Activated CD4-positive, alpha-beta T cell treated with anti-CD3 and anti-CD28 coated beads for 24 hours (primary cell): ENCODE data around the gene OLFM3.

Experiments
- DNase-seq, 2 donors: peaks; one replicate each; pipeline ENCODE4 v3.0.0-alpha.2; 2020; ENCODE audit warnings: low read depth in 2 of 2

Gene OLFM3

DNA sequence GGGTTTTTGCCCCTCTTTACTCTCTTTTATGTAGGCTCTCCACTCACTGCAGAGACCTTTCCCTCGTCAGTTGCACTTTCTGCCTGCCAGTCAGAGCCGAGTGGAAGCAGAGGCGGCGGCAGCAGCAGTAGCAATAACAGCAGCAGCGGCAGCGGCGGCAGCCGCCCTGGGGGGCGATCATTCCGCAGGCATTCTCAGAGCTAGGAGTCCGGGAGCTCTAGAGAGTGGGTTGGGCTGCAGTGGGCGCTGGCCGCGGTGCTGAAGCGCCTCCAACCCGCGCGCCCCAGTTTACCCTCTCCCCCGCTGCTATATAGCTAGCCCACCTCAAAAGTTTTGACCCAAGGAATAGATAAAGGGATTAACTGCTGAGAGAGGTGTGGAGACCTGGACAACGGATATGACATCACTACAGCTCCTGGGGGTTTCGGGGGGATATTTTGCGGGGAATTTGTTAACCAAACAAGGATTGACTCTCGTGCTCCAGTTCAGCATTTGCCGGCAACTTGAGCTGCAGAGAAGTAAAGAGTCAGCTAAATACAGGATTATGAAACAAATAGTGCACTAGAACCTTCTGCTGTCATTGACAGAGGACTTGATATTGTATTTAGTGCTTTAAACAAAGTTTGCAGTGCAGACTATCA is at the start of gene OLFM3:
Gene OLFM3, minus strand, starts transcription at position 102 of the 641 bp plus-strand sequence.
- DNase-seq, result no peak

DNA sequence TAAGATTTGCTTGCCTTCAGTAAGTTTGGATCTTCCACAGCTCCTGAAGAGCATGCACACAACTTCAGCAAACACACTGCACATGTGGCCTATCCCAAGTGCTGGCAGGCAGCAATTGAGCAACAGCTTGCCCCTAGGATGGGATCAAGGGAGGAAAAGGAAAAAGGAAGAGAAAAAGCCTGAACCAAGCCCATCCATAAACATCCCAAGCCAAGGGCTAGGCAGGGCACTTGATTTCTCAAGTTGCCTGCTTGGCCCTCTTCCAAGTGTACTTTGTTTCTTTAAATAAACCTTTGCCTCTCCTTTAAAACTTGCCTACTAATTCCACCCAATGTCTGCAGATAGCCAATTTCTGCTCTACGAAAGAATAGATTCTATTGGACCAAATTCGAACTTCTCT is 49.0 kb upstream of the OLFM3 start:
- no peak for DNase-seq

DNA sequence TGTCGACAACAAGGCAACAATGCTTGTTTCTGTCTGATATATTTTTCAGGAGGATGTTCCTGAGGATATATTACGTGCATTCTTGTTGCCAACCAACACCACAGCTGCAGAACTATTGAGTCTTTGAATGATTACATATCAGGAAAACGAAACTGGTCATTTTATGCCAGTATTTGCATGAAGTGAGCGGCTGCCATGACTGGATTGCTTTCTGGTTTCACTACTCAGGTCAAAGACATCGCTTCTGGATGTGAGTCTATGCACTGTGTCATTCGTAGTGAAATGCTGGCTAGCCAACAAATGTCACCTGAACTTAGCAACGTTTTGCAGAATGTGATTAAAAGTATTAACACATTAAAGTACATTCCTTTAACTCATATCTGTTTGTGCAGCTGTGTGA is 35.8 kb upstream of the OLFM3 start:
- no peak for DNase-seq

DNA sequence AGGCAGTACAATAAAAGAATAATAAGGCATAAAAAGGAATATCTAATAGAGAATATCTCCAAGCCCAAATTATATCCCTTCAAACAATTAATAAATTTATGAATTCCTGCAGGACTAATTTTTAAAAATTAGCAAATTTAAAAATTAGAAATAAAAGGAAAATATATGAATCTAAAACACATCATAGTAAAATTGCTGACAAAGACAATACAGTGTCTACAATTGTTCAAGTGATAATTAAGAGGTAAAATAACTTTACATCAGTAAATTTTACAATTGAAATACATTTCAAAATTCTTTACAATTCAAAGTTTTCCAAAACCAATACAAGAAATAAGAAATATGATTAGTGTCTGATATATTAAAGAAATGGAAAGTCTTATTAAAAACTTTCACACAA is 22.8 kb upstream of the OLFM3 start:
- no peak for DNase-seq

DNA sequence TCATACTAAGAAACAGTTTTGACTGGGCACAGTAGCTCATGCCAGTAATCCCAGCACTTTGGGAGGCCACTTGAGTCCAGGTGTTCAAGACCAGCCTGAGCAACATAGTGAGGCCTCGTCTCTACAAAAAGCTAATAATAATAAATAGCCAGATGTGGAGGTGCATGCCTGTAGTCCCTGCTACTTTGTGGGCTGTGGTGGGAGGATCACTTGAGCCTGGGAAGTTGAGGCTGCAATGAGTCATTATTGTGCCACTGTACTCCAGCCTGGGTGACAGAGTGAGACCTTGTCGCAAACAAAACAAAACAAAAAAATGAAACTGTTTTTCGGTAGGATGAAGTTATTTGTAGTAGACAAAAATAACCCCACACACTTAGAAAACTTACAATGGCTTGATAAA is 19.0 kb upstream of the OLFM3 start:
- no peak for DNase-seq

DNA sequence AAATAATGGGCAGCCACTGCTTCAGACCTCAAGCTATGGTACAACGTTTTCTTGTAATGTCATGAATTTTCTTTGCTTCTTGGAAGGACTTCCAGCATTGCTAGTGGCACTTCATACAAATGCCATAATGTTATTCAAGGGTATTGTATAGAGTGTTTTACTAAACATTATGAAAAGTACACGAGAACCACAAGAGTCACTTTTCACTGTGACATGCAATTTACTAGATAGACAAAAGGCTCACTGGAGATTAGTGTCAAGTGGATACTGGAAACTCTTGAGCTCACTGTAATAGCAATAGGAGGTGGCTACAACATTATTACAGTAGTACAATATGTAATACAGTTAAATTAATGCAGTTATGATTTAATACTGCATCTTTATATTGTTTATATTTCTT is 5.3 kb upstream of the OLFM3 start:
- DNase-seq, result no peak

DNA sequence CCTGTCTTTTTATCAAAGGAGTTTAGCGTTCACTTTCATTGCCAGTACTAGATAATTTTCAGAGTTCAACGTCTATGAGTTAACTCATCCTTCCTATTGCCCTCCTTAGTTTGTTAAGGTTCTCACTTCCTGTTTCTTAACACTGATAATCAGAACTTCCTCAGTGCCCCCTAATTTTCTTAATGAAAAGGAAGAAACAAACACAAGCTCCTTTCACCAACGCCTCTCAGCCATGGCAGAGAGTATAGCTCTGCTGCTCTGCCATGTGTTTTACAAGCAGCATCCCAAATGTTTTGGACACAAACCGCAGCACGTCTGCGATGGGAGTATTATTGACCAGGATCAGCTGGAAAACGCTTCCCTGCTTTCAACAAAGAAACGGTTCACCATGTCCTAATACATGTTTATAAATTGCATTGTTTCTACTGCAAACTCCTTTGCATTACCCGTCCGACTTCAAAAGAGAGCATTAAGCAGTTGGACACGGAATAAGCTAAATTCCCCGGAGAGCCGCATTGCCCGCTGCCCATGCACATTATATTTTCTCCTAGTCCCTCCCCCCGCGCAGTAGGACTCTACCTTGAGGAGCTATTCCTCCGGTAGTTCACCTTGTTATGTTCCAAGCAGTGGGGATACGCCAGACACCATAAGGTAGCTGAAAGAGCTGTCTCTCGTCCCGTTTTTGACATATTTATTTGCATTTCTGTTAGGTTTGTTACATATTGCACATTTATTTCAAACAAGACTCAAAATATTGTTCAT is 561 bp downstream of the OLFM3 start:
- DNase-seq, result no peak

DNA sequence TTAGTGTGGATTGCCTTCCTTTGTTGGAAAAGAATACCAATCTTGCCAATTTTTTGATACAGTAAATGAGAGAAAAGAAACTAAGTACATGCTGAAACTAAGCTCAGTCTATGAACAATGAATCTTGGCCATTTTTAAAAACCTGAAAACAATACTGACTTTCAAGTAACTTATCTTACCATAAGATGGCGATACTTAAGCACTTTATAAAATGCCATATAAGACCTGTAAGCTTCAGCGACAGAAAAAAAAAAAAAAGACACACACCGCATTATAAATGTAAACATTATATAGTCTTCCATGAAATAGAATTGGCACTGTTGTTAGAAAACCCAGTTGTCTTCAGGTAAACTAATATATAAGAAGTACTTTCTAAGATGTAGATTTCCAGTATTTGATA is 3.0 kb downstream of the OLFM3 start:
- DNase-seq, result no peak

DNA sequence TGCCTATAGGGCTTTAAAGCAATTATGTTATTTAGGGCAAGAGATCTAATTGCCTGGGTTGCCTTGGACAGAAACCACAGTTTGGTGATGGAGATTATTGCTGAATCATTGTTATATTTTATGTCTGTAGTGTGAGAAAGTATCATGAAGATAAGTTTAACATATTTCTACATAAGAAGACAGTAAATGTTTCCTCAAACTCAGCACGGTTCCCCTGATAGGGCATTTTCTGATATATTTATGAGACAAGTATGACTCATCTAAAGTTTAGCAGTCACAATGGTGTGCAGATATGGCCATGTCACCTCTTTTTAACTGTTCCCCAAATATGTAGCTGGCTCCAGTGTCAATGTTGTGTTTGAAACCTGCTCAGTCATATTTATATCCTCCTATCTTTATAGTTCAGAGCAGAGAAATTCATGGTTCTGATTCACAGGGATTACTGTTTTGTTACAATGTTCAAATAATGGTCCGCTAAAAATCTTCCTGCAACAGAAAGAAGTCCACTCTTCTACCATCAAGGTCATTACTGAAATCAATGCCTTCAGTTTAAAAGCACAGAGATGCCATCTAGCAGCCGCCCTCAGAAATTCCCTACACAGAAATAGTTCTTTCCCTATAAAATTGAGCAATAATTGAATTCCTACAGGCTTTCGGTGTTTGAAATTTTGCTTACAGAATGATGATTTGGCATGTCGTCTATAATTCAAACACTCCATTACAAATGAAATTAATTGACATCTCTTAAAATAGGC is 3.7 kb downstream of the OLFM3 start:
- DNase-seq, result no peak

DNA sequence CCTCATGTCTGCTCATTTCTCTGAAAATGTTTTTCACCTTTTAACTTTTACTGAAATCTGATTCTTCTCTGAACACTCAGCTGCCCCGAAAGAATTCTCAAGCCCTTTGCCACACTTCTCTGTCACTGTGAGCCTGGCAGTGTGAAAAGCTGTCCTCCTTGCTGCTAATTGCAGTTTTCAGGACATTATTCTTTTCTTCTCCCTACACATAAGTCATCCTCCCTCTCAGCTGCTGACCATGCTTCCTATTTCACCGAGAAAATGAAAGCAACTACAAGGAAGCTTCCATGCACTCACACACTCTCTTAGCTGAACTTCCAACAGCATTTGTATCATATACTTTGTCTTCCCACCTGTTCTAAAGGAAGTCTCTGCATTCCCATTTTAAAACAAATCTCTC is 15.8 kb downstream of the OLFM3 start:
- DNase-seq, result no peak

DNA sequence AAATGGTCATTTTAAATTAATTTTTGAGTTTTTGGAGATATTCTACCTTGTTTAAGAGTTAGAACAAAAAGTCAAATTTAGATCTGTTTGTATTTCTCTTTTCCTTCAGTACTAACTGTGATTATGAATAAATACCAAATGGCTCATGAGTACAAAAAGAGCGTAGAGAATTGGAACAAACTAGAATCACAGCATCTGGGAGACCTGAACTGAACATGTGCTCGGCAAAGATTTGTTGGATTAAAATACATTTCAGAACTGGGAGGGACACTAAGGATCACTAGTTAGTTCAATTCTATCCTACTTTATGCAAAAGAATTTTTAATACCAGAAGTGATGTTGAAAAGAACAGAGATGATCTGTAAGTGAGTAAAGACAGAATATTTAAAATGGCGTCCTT is 19.5 kb downstream of the OLFM3 start:
- no peak for DNase-seq

DNA sequence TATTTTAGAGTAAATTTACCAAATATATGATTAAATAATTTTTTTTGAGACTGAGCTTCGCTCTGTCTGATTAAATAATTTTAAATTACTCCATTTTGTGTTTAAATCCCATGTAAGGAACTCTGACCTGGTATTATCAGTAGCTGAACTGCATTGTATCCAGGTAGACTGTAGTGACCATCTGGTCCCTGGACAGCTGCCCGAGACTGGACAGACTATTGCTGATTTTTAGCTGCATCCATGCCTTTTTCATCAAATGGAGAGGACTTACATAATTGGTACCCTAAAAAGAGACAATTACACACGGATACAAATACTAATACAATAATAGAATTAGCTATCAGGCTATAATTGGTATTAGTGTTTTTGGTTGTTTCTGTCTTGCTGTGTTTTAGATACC is 20.6 kb downstream of the OLFM3 start:
- DNase-seq, result no peak

DNA sequence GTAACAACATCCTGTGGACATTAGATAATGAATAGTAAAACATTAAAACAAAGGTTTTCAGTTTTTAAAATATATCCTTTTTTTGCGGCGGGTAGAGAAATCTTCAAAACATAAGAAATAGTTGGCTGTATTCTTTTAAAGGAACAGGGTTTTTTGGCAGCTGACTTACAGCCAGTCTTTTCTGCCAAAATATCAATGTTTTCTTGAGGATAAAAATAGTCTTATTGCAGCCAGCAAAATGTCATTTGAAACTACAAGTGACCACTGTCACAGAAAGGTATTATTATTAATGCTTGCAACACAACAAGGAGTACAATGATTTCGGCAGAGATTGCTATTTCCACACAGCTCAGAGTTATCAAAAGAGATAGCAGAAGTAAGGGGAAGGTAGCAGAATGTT is 21.4 kb downstream of the OLFM3 start:
- no peak for DNase-seq

DNA sequence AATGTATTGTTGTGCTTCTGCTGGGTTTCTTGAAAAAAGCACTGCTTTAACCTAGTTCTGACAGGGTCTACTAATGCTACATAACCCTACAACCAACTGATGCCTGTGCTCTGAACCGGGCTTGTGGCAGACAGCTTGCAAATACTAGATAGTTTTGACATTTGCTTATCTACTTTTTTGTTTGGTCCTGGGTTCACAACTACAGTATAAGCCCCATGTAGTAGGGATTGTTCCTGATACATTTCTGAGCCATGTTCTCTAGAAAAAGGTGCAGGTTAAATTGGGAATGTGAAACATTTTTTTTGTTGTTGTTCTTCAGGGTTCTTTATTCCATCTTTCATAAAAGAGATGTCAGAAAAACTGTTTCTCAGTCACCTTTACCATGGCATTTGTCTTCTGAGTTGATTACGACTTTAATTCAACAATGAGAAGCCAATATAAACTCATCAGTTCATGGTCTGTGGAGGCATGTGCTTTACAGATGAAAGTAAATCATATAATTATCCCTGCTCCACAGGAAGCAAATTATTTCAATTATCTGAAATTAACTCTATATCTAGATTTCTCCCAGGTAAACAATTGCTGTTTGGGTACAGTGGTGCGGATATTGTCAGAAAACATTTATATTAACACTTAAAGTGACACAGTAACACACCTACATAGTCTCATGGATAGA is 22.0 kb downstream of the OLFM3 start:
- no peak for DNase-seq

DNA sequence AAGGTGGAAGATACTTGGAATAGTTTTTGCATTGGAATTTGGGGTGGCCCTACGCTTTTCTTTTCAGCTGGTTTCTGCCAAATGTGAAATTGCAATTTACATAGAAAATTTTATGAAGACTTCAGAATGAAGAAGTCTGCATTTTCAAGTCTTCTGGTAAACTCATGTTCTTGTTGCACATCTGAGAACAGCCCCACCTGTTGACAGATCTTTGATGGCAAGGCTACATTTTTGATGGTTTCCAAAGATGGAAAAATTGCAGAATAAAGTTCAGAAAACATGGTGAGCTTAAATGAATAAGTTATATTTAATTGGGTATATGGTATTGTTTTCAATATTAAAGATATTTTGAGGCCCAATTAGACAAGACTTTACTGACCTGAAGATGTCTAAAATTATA is 25.4 kb downstream of the OLFM3 start:
- no peak for DNase-seq

DNA sequence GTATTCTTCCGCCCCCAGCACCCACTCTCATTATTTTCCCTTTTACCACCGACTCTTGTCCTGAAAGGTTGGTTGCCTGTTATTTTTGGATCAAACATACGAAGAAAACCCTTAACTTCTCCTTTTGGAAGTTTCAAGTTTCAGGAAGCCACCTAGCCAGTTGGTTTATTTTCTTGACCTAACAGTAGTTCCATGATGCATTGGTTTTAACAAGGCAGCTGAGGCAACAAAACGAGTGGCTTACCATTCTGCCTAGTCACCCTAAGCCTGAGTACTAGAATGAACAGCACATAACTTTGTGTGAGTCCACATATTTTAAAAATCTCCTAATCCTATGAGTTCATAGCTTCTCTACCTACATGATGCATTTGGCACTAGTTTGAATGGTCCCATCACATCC is 28.9 kb downstream of the OLFM3 start:
- no peak for DNase-seq

DNA sequence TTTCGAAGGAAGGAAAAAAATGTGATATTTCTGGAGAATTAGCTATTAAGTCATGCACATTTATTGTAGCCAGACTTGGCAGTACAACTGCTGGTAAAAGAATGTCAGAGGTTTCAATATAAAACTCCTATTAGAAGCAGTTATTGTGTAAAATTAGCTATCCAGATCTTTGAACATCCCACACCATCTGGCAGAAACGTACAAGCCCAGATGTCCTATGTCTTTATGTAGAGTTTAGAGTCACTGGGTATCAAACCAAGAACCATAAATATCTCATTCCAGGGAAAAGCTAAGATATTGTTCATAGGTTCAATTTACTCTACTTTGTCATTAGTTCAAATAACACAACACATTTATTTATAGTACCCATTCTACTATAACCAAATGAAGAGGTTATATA is 31.4 kb downstream of the OLFM3 start:
- DNase-seq, result no peak

DNA sequence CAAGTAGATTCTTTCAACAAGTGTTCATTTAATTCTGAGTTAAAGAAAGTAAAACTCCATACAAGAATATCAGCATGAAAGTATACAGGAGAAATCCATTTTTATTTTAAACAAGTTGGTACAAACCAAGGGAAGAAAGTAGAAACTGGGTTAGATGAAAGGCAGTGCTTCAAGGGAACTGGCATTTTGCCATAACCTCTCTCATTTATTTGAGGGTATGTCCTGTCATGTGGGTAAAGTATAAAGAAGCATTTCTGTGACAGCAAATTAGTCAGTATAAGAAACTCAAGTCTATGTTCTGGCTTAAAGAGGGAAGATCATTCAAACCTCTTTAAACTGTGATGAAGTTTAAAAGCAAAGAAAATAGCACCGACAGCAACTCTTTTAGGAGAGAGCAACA is 32.0 kb downstream of the OLFM3 start:
- DNase-seq, result no peak

DNA sequence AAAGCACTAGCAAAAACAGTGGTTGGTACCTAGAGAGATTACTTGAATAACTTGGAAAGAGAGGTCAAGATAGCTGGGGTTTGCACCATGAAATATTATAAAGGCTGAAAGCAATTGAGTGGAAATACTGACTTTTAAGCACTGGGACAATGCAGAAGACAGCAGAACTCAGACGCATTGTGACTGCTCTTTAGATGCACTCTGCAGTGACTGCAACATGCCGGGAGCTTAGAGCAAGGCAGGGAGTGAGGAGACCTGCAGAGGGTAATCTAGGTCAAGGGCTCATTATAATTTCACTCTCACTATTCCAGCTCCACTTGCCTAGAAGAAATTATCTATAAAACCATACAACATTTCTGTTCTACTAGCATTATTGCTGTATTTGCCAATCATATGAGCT is 36.6 kb downstream of the OLFM3 start:
- DNase-seq, result no peak

DNA sequence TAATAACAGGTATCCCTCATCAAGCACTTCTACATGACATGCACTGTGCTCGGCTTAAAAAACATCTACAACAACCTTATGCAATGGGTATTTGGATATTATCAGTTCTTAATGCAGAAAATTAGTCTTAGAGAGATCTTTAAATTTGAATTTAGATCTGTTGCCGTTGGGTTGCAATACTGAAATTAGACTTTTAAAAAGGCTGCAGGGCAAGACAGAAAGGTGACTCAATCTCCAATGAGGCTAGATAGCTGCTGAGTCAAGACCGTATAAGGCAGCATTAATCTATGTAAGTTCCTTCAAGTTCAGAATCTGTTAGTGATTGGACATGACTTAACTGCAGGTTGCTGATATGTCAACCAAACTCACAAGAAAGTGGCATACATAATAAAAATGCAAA is 37.3 kb downstream of the OLFM3 start:
- no peak for DNase-seq

DNA sequence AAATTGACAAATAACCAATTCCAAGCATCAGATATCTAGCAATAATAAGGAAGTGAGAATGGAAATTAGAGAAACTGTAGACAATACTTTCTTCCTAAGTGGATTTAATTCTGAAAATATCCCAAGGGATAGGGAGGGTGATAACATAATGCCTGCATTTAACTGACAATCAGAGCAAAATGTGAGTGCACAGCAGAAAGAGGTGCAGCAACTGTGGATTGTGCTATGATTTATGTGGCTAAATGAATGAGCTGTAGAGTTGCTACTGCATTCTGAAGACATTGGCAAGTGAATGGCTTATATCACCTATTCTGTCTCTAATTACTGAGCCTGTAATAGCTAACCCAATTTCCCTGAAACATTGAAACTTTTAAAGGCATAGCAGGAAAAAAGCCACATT is 39.0 kb downstream of the OLFM3 start:
- no peak for DNase-seq

DNA sequence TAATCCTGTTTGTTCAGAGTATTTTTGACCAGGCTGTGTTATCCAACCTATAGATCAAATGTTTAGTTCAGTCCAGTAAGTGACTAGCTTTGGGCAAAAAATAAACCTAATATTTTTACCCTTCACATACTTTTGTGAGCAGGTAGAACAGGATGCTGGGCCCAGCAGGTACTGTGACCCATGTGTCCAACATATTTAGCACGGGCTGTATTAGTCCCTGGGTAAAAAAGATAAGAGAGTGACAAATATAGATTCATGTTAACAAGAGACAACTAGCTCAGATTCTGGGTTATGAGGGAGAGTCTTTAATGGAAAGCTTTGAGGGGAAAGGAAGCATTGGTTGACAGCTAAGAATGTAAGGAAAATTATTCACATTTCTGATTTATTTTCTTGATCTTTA is 43.1 kb downstream of the OLFM3 start:
- no peak for DNase-seq

DNA sequence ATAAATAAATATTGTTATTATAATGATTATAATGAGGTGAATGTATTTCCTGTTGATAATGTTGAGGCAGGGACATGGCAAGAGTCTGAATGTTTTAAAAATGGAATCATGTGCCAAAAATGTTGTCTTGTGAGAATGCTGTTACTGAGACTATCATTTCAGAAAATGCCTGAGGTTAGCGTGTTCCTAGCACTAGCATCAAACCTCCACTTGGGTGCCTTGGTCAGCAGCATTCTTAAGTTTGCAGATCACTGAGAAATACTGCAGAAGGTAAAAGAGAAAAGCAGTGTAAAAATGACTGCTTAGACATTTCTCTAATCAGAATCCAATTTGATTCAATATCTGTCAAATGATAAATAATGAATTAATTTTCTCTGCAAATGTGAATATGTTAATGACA is 50.8 kb downstream of the OLFM3 start:
- no peak for DNase-seq
